Left forelimb (tissue), 1 donor: ENCODE results near the gene CNOT1.

Experiments used
- DNase-seq: peaks from one replicate; pipeline ENCODE4 v3.0.0-alpha.2; 2018; ENCODE audit warnings: low spot score

The CNOT1 gene

GRCh38 chr16:58481226-58481869 is 148.3 kb downstream of the CNOT1 start:
- DNase-seq, result no peak

DNA sequence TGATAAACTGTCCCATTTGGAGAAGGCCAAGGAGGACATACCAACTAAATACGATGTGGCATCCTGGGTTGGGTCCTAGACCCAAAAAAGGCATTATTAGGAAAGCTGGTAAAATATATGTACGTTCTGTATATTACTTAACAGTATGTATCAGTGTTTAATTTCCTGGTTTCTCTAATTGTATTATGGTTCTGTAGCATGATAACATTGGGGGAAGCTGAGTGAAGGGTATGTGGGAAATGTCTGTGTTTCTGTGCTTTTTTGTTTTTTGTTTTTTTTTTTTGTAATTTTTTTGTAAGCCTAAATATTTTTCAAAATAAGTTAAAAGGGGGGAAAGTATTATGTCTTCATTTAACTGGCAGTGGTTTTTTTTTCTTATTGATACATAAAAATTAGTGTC is 151.2 kb downstream of the CNOT1 start:
- no peak for DNase-seq

- no peak for DNase-seq
Observed at GRCh38 chr16:58476791-58477190, 152.8 kb downstream of the CNOT1 start.

DNA sequence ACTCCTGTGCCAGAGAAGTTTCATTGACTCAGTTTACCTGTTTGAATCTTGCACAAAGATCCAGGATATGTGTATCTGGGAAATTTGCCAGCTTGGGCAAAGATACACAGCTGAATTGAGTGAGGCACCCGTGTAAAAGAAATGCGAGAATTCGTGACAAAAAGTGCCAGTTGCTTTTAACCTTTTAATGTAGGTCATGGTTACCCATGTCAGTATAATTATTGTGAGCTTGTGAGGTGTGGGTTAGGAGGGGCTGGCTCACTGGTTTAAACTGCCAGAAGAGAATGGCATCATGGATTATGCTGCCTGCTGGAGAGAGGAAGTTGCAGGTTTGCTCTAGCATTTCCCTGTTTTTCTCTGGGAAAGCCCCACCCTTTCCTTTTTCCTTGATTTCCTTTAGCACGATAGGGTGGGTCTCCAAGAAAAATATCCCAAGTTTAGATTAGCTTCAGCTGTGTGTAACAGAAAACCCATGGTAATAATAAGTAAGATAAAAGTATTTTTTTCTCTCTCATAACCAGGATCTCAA is 154.5 kb downstream of the CNOT1 start:
- DNase-seq, result no peak

DNA sequence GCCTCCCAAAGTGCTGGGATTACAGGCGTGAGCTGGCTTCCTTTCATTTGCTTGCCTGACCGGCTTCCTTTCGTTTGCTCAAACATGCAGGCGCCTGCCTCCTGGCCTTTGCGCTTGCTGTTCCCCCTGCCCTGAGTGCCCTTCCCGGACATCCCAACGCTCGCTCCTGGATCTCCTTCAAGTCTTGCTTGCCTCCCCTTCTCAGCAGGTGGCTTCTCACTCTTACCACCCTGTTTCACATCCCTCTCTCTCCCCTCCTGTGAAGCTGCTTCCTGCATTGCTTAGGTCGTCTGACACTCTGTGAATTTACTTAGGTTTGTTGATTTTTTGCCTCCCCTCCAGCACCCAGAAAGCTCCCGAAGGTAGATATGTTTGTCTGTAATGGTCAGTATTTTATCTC is 155.3 kb downstream of the CNOT1 start:
- DNase-seq, result no peak

GRCh38 chr16:58472827-58473226 is 156.8 kb downstream of the CNOT1 start:
- no peak for DNase-seq

DNA sequence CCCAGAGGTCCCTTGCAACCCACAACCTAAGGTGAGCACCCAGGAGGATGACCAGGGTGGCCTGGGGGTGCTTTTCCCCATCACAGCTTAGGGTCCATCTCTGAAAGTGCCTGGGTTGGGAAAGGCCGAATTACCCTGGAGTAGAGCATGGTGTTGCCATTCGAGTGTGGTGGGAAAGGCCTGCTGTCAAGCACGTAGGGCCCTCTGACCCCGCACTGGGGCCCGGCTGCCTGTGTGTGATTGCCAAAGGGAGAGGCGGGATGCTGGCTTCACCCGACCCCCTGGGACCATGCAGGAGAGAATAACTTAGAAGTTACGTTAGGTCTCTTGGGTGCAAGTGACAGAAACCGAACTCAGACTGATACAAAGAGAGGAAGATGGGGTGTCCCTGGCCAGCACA is 157.4 kb downstream of the CNOT1 start:
- no peak for DNase-seq

GRCh38 chr16:58471209-58471975 is 158.2 kb downstream of the CNOT1 start:
- no peak for DNase-seq
